ENCODE results near the gene PPME1.

The PPME1 gene

GRCh38 chr11:74249496-74249895 is 78.4 kb downstream of the PPME1 start:
- Histone ChIP-seq H3K27me3 (ENCODE audit: control insufficient read depth, low read length) (no peaks in the 10 kb centered on the region), H3K36me3 (ENCODE audit: control insufficient read depth, low read length) (peaks cover 48% of the 10 kb centered on the region), H3K4me3 (ENCODE audit: low read length) (no peak overlapping the region), H3K4me2 (ENCODE audit: low read length) (no peak overlapping the region), H3K9me2 (replicated peaks; ENCODE audit: control insufficient read depth, low read length) (no peaks in the 10 kb centered on the region), H4K20me1 (ENCODE audit: control insufficient read depth, insufficient read depth, low read depth, low read length) (no peaks in the 10 kb centered on the region), H3F3A (ENCODE audit: control insufficient read depth, insufficient read depth) (no peaks in the 10 kb centered on the region), H3K79me2 (ENCODE audit: control insufficient read depth, low read length) (no peaks in the 10 kb centered on the region), H3K4me1 (ENCODE audit: control insufficient read depth, low read length) (no peaks in the 10 kb centered on the region), H3K9me3 (ENCODE audit: control insufficient read depth, insufficient read depth, low read length) (no peaks in the 10 kb centered on the region), H3K27ac (ENCODE audit: low read depth, low read length) (no peak overlapping the region)
- TF ChIP-seq EZH2phosphoT487 (IDR thresholded peaks at IDR 0.05; ENCODE audit: borderline replicate concordance, low read length) (no peak), CTCF (IDR thresholded peaks at IDR 0.05; ENCODE audit: low read depth, low read length, poor library complexity, severe bottlenecking) (no peak)

GRCh38 chr11:74253361-74253760 is 82.3 kb downstream of the PPME1 start:
- H3F3A ChIP-seq (ENCODE audit: control insufficient read depth, insufficient read depth): 0 out of 2 replicates have a peak, but pooled peaks cover 3% of the 10 kb centered on the region
- no peak for TF ChIP-seq EZH2phosphoT487 (IDR thresholded peaks at IDR 0.05; ENCODE audit: borderline replicate concordance, low read length)
- TF ChIP-seq CTCF (IDR thresholded peaks at IDR 0.05; ENCODE audit: low read depth, low read length, poor library complexity, severe bottlenecking): no peak

GRCh38 chr11:74255741-74256375 is 84.8 kb downstream of the PPME1 start:
- Histone ChIP-seq H3K4me2 (ENCODE audit: low read length) (no peak overlapping the region), H3K27me3 (ENCODE audit: control insufficient read depth, low read length) (no peaks in the 10 kb centered on the region), H3K4me1 (ENCODE audit: control insufficient read depth, low read length) (no peaks in the 10 kb centered on the region), H3K9me3 (ENCODE audit: control insufficient read depth, insufficient read depth, low read length) (peaks cover 2% of the 10 kb centered on the region; the same call in 1 of the 2 replicates), H3K9me2 (replicated peaks; ENCODE audit: control insufficient read depth, low read length) (no peaks in the 10 kb centered on the region), H3K36me3 (ENCODE audit: control insufficient read depth, low read length) (peaks cover 28% of the 10 kb centered on the region; the same call in 1 of the 2 replicates), H3K4me3 (ENCODE audit: low read length) (no peak overlapping the region), H3K79me2 (ENCODE audit: control insufficient read depth, low read length) (no peaks in the 10 kb centered on the region), H3F3A (ENCODE audit: control insufficient read depth, insufficient read depth) (0 out of 2 replicates have a peak, but pooled peaks cover 3% of the 10 kb centered on the region), H4K20me1 (ENCODE audit: control insufficient read depth, insufficient read depth, low read depth, low read length) (no peaks in the 10 kb centered on the region), H3K27ac (ENCODE audit: low read depth, low read length) (no peak overlapping the region)
- TF ChIP-seq CTCF (IDR thresholded peaks at IDR 0.05; ENCODE audit: low read depth, low read length, poor library complexity, severe bottlenecking): peak; percentile 97
- no peak for TF ChIP-seq EZH2phosphoT487 (IDR thresholded peaks at IDR 0.05; ENCODE audit: borderline replicate concordance, low read length)

More at GRCh38 chr11:74253361-74253760, 82.3 kb downstream of the PPME1 start:
- Histone ChIP-seq H3K4me2 (ENCODE audit: low read length) (no peak overlapping the region), H3K36me3 (ENCODE audit: control insufficient read depth, low read length) (peaks cover 39% of the 10 kb centered on the region), H3K79me2 (ENCODE audit: control insufficient read depth, low read length) (no peaks in the 10 kb centered on the region), H3K9me3 (ENCODE audit: control insufficient read depth, insufficient read depth, low read length) (no peaks in the 10 kb centered on the region), H4K20me1 (ENCODE audit: control insufficient read depth, insufficient read depth, low read depth, low read length) (no peaks in the 10 kb centered on the region), H3K27ac (ENCODE audit: low read depth, low read length) (no peak overlapping the region), H3K4me3 (ENCODE audit: low read length) (no peak overlapping the region), H3K4me1 (ENCODE audit: control insufficient read depth, low read length) (no peaks in the 10 kb centered on the region), H3K9me2 (replicated peaks; ENCODE audit: control insufficient read depth, low read length) (no peaks in the 10 kb centered on the region), H3K27me3 (ENCODE audit: control insufficient read depth, low read length) (no peaks in the 10 kb centered on the region)
